HepG2 (cell line): ENCODE data around the gene HTRA3. TPM values are rescaled to one million over a fixed set of nuclear protein-coding genes. Genes with fewer than 3 reads are reported as not detected.
A peak's percentile ranks its signal among the peaks of the same experiment; 100 is the strongest.

Experiments used
- BATF2 ChIP-seq: sonication (generic); formaldehyde crosslinking; IDR thresholded peaks from 2 replicates; pipeline ENCODE4 v1.8.0; 2022; ENCODE audit warnings: mild to moderate bottlenecking, missing genetic modification reagents, moderate library complexity
- DNMT1 ChIP-seq: sonication (generic); formaldehyde crosslinking; IDR thresholded peaks from 2 replicates; pipeline ENCODE4 v1.5.1; 2020; ENCODE audit warnings: mild to moderate bottlenecking, missing genetic modification reagents
- HMG20A ChIP-seq: IDR thresholded peaks from 2 replicates; pipeline ENCODE4 v1.6.1; 2016; ENCODE audit warnings: borderline replicate concordance
- KAT2B ChIP-seq: fragments of 150-350 bp; IDR thresholded peaks from 2 replicates; pipeline ENCODE4 v1.6.1; 2014; ENCODE audit warnings: low read depth, low read length, borderline replicate concordance
- KLF11 ChIP-seq: IDR thresholded peaks from 2 replicates; pipeline ENCODE4 v1.6.1; 2016; ENCODE audit warnings: missing compliant biosample characterization
- MAFK ChIP-seq, 2 experiments: IDR thresholded peaks in 1 of 2; conservative IDR thresholded peaks in 1 of 2; 2 replicates each; pipeline ENCODE4 v1.6.1; 2011; ENCODE audit warnings: improper control_type of control experiment in 2 of 2, low read length in 2 of 2
- MLX ChIP-seq: IDR thresholded peaks from 2 replicates; pipeline ENCODE4 v1.6.1; 2016
- MXI1 ChIP-seq: IDR thresholded peaks from 3 replicates; pipeline ENCODE4 v1.6.1; 2012; ENCODE audit warnings: low read depth, low read length, inconsistent platforms, borderline replicate concordance
- NFE2 ChIP-seq: sonication (generic); formaldehyde crosslinking; IDR thresholded peaks from 2 replicates; pipeline ENCODE4 v1.4.0; 2020; ENCODE audit warnings: missing genetic modification reagents
- NFE2L2 ChIP-seq: fragments of 150-350 bp; IDR thresholded peaks from 2 replicates; pipeline ENCODE4 v1.6.1; 2014; ENCODE audit warnings: low read length
- NFYB ChIP-seq: sonication (generic); formaldehyde crosslinking; IDR thresholded peaks from 2 replicates; pipeline ENCODE4 v1.4.0; 2020; ENCODE audit warnings: missing genetic modification reagents
- NR1H2 ChIP-seq: sonication (generic); formaldehyde crosslinking; IDR thresholded peaks from 2 replicates; pipeline ENCODE4 v1.8.1; 2022; ENCODE audit warnings: low read depth, missing genetic modification reagents, borderline replicate concordance
- NR3C1 ChIP-seq: sonication (generic); formaldehyde crosslinking; IDR thresholded peaks from 2 replicates; pipeline ENCODE4 v1.4.0; 2020; ENCODE audit warnings: missing genetic modification reagents
- ONECUT2 ChIP-seq: sonication (generic); formaldehyde crosslinking; IDR thresholded peaks from 2 replicates; pipeline ENCODE4 v1.4.0; 2020; ENCODE audit warnings: missing genetic modification reagents
- RBM39 ChIP-seq: fragments of 200-400 bp; formaldehyde crosslinking; IDR thresholded peaks from one replicate; pipeline ENCODE4 v1.6.1; 2018; ENCODE audit warnings: antibody characterized with exemption, mild to moderate bottlenecking, low read depth, low read length; ENCODE audit not compliant: poor library complexity, severe bottlenecking
- SKI ChIP-seq: fragments of 450-650 bp; IDR thresholded peaks from one replicate; pipeline ENCODE4 v1.6.1; 2018; ENCODE audit warnings: mild to moderate bottlenecking; ENCODE audit not compliant: partially characterized antibody
- STAT6 ChIP-seq: sonication (generic); formaldehyde crosslinking; IDR thresholded peaks from 2 replicates; pipeline ENCODE4 v1.4.0; 2020; ENCODE audit warnings: missing genetic modification reagents, mild to moderate bottlenecking, borderline replicate concordance
- THAP11 ChIP-seq: IDR thresholded peaks from 2 replicates; pipeline ENCODE4 v1.6.1; 2016; ENCODE audit warnings: missing biosample characterization, missing genetic modification reagents
- ZBTB37 ChIP-seq: sonication (generic); formaldehyde crosslinking; IDR thresholded peaks from 2 replicates; pipeline ENCODE4 v1.4.0; 2020; ENCODE audit warnings: mild to moderate bottlenecking, missing genetic modification reagents
- ZBTB39 ChIP-seq: sonication (generic); formaldehyde crosslinking; IDR thresholded peaks from 2 replicates; pipeline ENCODE4 v1.5.0; 2020; ENCODE audit warnings: missing genetic modification reagents
- ZBTB42 ChIP-seq: sonication (generic); formaldehyde crosslinking; IDR thresholded peaks from 2 replicates; pipeline ENCODE4 v1.5.0; 2020; ENCODE audit warnings: mild to moderate bottlenecking, missing genetic modification reagents
- ZMAT3 ChIP-seq: sonication (generic); formaldehyde crosslinking; conservative IDR thresholded peaks from 2 replicates; pipeline ENCODE4 v1.7.0; 2021; ENCODE audit warnings: missing genetic modification reagents
- ZNF101 ChIP-seq: sonication (generic); formaldehyde crosslinking; IDR thresholded peaks from 2 replicates; pipeline ENCODE4 v1.4.0; 2020; ENCODE audit warnings: mild to moderate bottlenecking, low read depth, missing genetic modification reagents, borderline replicate concordance
- ZNF616 ChIP-seq: sonication (generic); formaldehyde crosslinking; IDR thresholded peaks from 2 replicates; pipeline ENCODE4 v1.5.0; 2020; ENCODE audit warnings: low read depth, mild to moderate bottlenecking, missing genetic modification reagents
- polyA plus RNA-seq, 8 experiments: library from polyadenylated mRNA; depleted of rRNA in 3 of 8; stranded (reverse) in 7 of 8; unstranded in 1 of 8; fragments of >200 nt; fragmentation: Illumina TruSeq in 4 of 8; extraction: Trizol in 4 of 8; gene quantifications; 2 replicates each; pipeline versions ENCODE4 v1.2.1 to v1.2.3, GENCODE V29; 2011 to 2016; ENCODE audit warnings: low read depth in 4 of 8, missing spikeins in 1 of 8, mixed read lengths in 1 of 8; ENCODE audit not compliant: insufficient read depth in 1 of 8
- total RNA-seq, 5 experiments: library from RNA; depleted of rRNA; stranded (reverse); fragments of >200 nt; fragmentation: Illumina TruSeq; extraction: Trizol; gene quantifications; 2 replicates each; pipeline ENCODE4 v1.2.3, GENCODE V29; 2016; ENCODE audit warnings: low read depth in 1 of 5

Gene HTRA3
- total and polyA plus RNA-seq, 2 of the 13 experiments (the other 11 are each of a cell fraction or from before 2014, with no cell fraction given) = 0.17 TPM; not detected in 1

- no peak for TF ChIP-seq ZNF616 (CRISPR knock-in tag)
- TF ChIP-seq ONECUT2 (CRISPR knock-in tag) = no peak
- no peak for TF ChIP-seq BATF2
- TF ChIP-seq ZBTB37 (CRISPR knock-in tag) = no peak
- no peak for TF ChIP-seq ZBTB42 (CRISPR knock-in tag)
- no peak for TF ChIP-seq HMG20A (CRISPR knock-in tag)
- peak; percentile 69 for TF ChIP-seq SKI
- no peak for TF ChIP-seq STAT6 (CRISPR knock-in tag)
- TF ChIP-seq MAFK (conservative IDR thresholded peaks at IDR 0.05 in 1 of 2, IDR thresholded peaks at IDR 0.05 in 1 of 2; ENCODE audit: low read length in 2 of 2) = peak; percentile 99 to 100
- no peak for TF ChIP-seq KLF11
- no peak for TF ChIP-seq RBM39
- TF ChIP-seq KAT2B = no peak
- no peak for TF ChIP-seq NR1H2 (CRISPR knock-in tag)
- TF ChIP-seq ZBTB39 (CRISPR knock-in tag) = no peak
- peak; percentile 100 for TF ChIP-seq NFE2L2
- no peak for TF ChIP-seq ZNF101 (CRISPR knock-in tag)
- peak; percentile 80; the same call in 2 of the 3 replicates for TF ChIP-seq MXI1
- no peak for TF ChIP-seq NFYB (CRISPR knock-in tag)
- TF ChIP-seq DNMT1 (CRISPR knock-in tag) = no peak
- no peak for TF ChIP-seq ZMAT3 (CRISPR knock-in tag)
- no peak for TF ChIP-seq THAP11 (CRISPR knock-in tag)
- TF ChIP-seq NFE2 (CRISPR knock-in tag) = peak; percentile 96
- TF ChIP-seq NR3C1 = no peak
- no peak for TF ChIP-seq MLX (CRISPR knock-in tag)
Measured at GRCh38 chr4:8303485-8304281, 34.1 kb downstream of the HTRA3 start (continued).
